ENCODE data around the gene SPTBN4. TPM values are rescaled to one million over a fixed set of nuclear protein-coding genes. Genes with fewer than 3 reads are reported as not detected.

The SPTBN4 gene
- total RNA-seq, 1 experiment from 2014 or later: 0.63 TPM

- BruUV-seq (replicated peaks): no TSS peak
These were observed 136.2 kb downstream of the SPTBN4 start for GRCh38 chr19:40603071-40603388.

GRCh38 chr19:40603389-40604170 is 136.8 kb downstream of the SPTBN4 start:
- POLR2A ChIA-PET: interaction anchor here (0.5 to 6.5 kb wide), 30 partner anchors 8 to 660 kb away, joined by 3 to 94 read pairs (median 6); partner anchors contain the start of genes ACTMAP, BLVRB, COQ8B and HNRNPUL1
- no peaks in the 10 kb centered on the region for H3K27me3 Mint-ChIP-seq (ENCODE audit: insufficient read depth, unreplicated experiment)
- peaks cover 5% of the 10 kb centered on the region for H3K36me3 Mint-ChIP-seq (ENCODE audit: insufficient read depth, unreplicated experiment)

More at GRCh38 chr19:40603071-40603388, 136.2 kb downstream of the SPTBN4 start:
- Mint-ChIP-seq H3K27me3 (ENCODE audit: insufficient read depth, unreplicated experiment) (no peaks in the 10 kb centered on the region), H3K36me3 (ENCODE audit: insufficient read depth, unreplicated experiment) (peaks cover 5% of the 10 kb centered on the region), H3K27ac (ENCODE audit: low read depth, unreplicated experiment) (peak overlapping the region; percentile 69), H3K9me3 (ENCODE audit: unreplicated experiment) (no peaks in the 10 kb centered on the region), H3K4me1 (ENCODE audit: insufficient read depth, unreplicated experiment) (peaks cover 45% of the 10 kb centered on the region), H3K4me3 (ENCODE audit: unreplicated experiment) (peak overlapping the region; percentile 79)
- DNase-seq (ENCODE audit: unreplicated experiment): no peak
- POLR2A ChIA-PET: interaction anchor here (0.5 to 6.5 kb wide), 24 partner anchors 8 to 511 kb away, joined by 3 to 94 read pairs (median 6); partner anchors contain the start of genes BLVRB, COQ8B, ITPKC and RAB4B
- TF ChIP-seq CTCF (IDR thresholded peaks at IDR 0.05; ENCODE audit: unreplicated experiment): no peak
- intact Hi-C loops (cut with micrococcal nuclease): no loop called here
- CTCF ChIA-PET: interaction anchor here (0.6 to 4.0 kb wide), 13 partner anchors 27 to 305 kb away, joined by 3 to 40 read pairs (median 4); partner anchors contain the start of gene BLVRB

GRCh38 chr19:40604171-40604646 is 137.4 kb downstream of the SPTBN4 start:
- intact Hi-C loops (cut with micrococcal nuclease): no loop called here
- Mint-ChIP-seq H3K27ac (ENCODE audit: low read depth, unreplicated experiment) (peak overlapping the region; percentile 69), H3K9me3 (ENCODE audit: unreplicated experiment) (no peaks in the 10 kb centered on the region), H3K36me3 (ENCODE audit: insufficient read depth, unreplicated experiment) (peaks cover 9% of the 10 kb centered on the region), H3K27me3 (ENCODE audit: insufficient read depth, unreplicated experiment) (no peaks in the 10 kb centered on the region), H3K4me1 (ENCODE audit: insufficient read depth, unreplicated experiment) (peaks cover 54% of the 10 kb centered on the region), H3K4me3 (ENCODE audit: unreplicated experiment) (peak overlapping the region; percentile 79)
- ChIA-PET POLR2A (interaction anchor here (0.8 to 6.5 kb wide), 27 partner anchors 9 to 659 kb away, joined by 3 to 94 read pairs (median 6); partner anchors contain the start of genes ACTMAP, BLVRB, COQ8B and EGLN2), CTCF (interaction anchor here (0.5 to 4.0 kb wide), 9 partner anchors 10 to 166 kb away, joined by 3 to 40 read pairs (median 4); partner anchors contain the start of gene BLVRB)
- no peak for DNase-seq (ENCODE audit: unreplicated experiment)
- TF ChIP-seq CTCF (IDR thresholded peaks at IDR 0.05; ENCODE audit: unreplicated experiment): no peak
- BruUV-seq (replicated peaks): no TSS peak

More at GRCh38 chr19:40603389-40604170, 136.8 kb downstream of the SPTBN4 start:
- peaks cover 47% of the 10 kb centered on the region for H3K4me1 Mint-ChIP-seq (ENCODE audit: insufficient read depth, unreplicated experiment)
- intact Hi-C loops (cut with micrococcal nuclease): no loop called here
- peak; percentile 99 for DNase-seq (ENCODE audit: unreplicated experiment)
- CTCF ChIA-PET: interaction anchor here (0.5 to 4.0 kb wide), 18 partner anchors 10 to 305 kb away, joined by 3 to 40 read pairs (median 4); partner anchors contain the start of gene BLVRB
- peak overlapping the region; percentile 79 for H3K4me3 Mint-ChIP-seq (ENCODE audit: unreplicated experiment)
- BruUV-seq (replicated peaks): no TSS peak
- TF ChIP-seq CTCF (IDR thresholded peaks at IDR 0.05; ENCODE audit: unreplicated experiment): no peak
- no peaks in the 10 kb centered on the region for H3K9me3 Mint-ChIP-seq (ENCODE audit: unreplicated experiment)
- H3K27ac Mint-ChIP-seq (ENCODE audit: low read depth, unreplicated experiment): peak overlapping the region; percentile 69
